GM10266 (cell line): ENCODE measurements around the gene TNS1.
A peak's percentile ranks its signal among the peaks of the same experiment; 100 is the strongest.

Experiments
- DNase-seq: peaks from one replicate; pipeline ENCODE4 v3.0.0; 2012; ENCODE audit errors: extremely low spot score
- CTCF ChIP-seq: IDR thresholded peaks from 2 replicates; pipeline ENCODE4 v1.5.1; 2012; ENCODE audit warnings: mild to moderate bottlenecking, low read depth; ENCODE audit not compliant: control insufficient read depth, insufficient read depth; ENCODE audit errors: missing control alignments

Gene TNS1

GRCh38 chr2:217995731-217996231 lies 7.0 kb downstream of the TNS1 start:
- no peak for DNase-seq
- TF ChIP-seq CTCF, result no peak

- DNase-seq, result no peak
- no peak for TF ChIP-seq CTCF
These were observed 8.0 kb downstream of the TNS1 start for GRCh38 chr2:217994776-217995274.

GRCh38 chr2:217993817-217994463 lies 8.9 kb downstream of the TNS1 start:
- peak; percentile 78 for DNase-seq
- TF ChIP-seq CTCF, result peak; percentile 71

- no peak for DNase-seq
- TF ChIP-seq CTCF, result no peak
These were observed 9.7 kb downstream of the TNS1 start for GRCh38 chr2:217993138-217993537.

GRCh38 chr2:217992061-217992460 lies 10.7 kb downstream of the TNS1 start:
- DNase-seq, result no peak
- no peak for TF ChIP-seq CTCF

GRCh38 chr2:217990791-217991465 lies 11.9 kb downstream of the TNS1 start:
- TF ChIP-seq CTCF, result no peak

GRCh38 chr2:217990389-217990788 lies 12.4 kb downstream of the TNS1 start:
- no peak for TF ChIP-seq CTCF
- DNase-seq, result no peak

More at GRCh38 chr2:217990791-217991465, 11.9 kb downstream of the TNS1 start:
- no peak for DNase-seq
